HG03439 (cell line): ENCODE data around the gene ARMCX4.
"Not testable (repeated sequence)": the region's sequence is repeated elsewhere in the genome, so short reads cannot be mapped to it uniquely, and the experiment has no call there.

Source experiments
- ATAC-seq: cut with Tn5 transposase; IDR thresholded peaks from one replicate; pipeline ENCODE4 v1.9.1; 2021; ENCODE audit warnings: mild to moderate bottlenecking, moderate library complexity; ENCODE audit not compliant: unreplicated experiment

Gene ARMCX4

GRCh38 chrX:101485212-101485949, at the start of gene ARMCX4:
ARMCX4 (plus strand) TSS chrX:101485456; CDS start chrX:101488590, 3,134 bp downstream.
- ATAC-seq: no peak

GRCh38 chrX:101442085-101442484, 43.2 kb upstream of the ARMCX4 start:
- no peak for ATAC-seq

- no peak for ATAC-seq
Measured at GRCh38 chrX:101449279-101449678, 36.0 kb upstream of the ARMCX4 start.

GRCh38 chrX:101450085-101450484, 35.2 kb upstream of the ARMCX4 start:
- ATAC-seq: no peak

GRCh38 chrX:101450961-101451360, 34.3 kb upstream of the ARMCX4 start:
- no peak for ATAC-seq

GRCh38 chrX:101452056-101452455, 33.2 kb upstream of the ARMCX4 start:
- ATAC-seq: no peak

- no peak for ATAC-seq
Measured at GRCh38 chrX:101460669-101461068, 24.6 kb upstream of the ARMCX4 start.

- ATAC-seq: no peak
Measured at GRCh38 chrX:101462892-101463291, 22.4 kb upstream of the ARMCX4 start.

GRCh38 chrX:101478366-101478765, 6.9 kb upstream of the ARMCX4 start:
- ATAC-seq: no peak

GRCh38 chrX:101482296-101482695, 3.0 kb upstream of the ARMCX4 start:
- ATAC-seq: no peak

GRCh38 chrX:101483705-101484104, 1.6 kb upstream of the ARMCX4 start:
- no peak for ATAC-seq

GRCh38 chrX:101484135-101484534, 1.1 kb upstream of the ARMCX4 start:
- no peak for ATAC-seq

GRCh38 chrX:101488796-101489195, 3.5 kb downstream of the ARMCX4 start:
- ATAC-seq: no peak

GRCh38 chrX:101491943-101492342, 6.7 kb downstream of the ARMCX4 start:
- ATAC-seq: no peak

GRCh38 chrX:101493225-101493624, 8.0 kb downstream of the ARMCX4 start:
- no peak for ATAC-seq

- not testable (repeated sequence) for ATAC-seq
Measured at GRCh38 chrX:101502929-101503328, 17.7 kb downstream of the ARMCX4 start.

- ATAC-seq: no peak
Measured at GRCh38 chrX:101507372-101507771, 22.1 kb downstream of the ARMCX4 start.

GRCh38 chrX:101507986-101508385, 22.7 kb downstream of the ARMCX4 start:
- ATAC-seq: no peak

- no peak for ATAC-seq
Measured at GRCh38 chrX:101530944-101531343, 45.7 kb downstream of the ARMCX4 start.
